AML-193 (cell line): ENCODE data around the gene PDXDC1.
"Not testable (repeated sequence)": the region's sequence is repeated elsewhere in the genome, so short reads cannot be mapped to it uniquely, and the experiment has no call there.

Experiments used
- DNase-seq, 2 experiments: peaks; one replicate each; lab custom pipeline; 2025; lab: John Stamatoyannopoulos, UW

PDXDC1 gene, protein sequence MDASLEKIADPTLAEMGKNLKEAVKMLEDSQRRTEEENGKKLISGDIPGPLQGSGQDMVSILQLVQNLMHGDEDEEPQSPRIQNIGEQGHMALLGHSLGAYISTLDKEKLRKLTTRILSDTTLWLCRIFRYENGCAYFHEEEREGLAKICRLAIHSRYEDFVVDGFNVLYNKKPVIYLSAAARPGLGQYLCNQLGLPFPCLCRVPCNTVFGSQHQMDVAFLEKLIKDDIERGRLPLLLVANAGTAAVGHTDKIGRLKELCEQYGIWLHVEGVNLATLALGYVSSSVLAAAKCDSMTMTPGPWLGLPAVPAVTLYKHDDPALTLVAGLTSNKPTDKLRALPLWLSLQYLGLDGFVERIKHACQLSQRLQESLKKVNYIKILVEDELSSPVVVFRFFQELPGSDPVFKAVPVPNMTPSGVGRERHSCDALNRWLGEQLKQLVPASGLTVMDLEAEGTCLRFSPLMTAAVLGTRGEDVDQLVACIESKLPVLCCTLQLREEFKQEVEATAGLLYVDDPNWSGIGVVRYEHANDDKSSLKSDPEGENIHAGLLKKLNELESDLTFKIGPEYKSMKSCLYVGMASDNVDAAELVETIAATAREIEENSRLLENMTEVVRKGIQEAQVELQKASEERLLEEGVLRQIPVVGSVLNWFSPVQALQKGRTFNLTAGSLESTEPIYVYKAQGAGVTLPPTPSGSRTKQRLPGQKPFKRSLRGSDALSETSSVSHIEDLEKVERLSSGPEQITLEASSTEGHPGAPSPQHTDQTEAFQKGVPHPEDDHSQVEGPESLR

DNA sequence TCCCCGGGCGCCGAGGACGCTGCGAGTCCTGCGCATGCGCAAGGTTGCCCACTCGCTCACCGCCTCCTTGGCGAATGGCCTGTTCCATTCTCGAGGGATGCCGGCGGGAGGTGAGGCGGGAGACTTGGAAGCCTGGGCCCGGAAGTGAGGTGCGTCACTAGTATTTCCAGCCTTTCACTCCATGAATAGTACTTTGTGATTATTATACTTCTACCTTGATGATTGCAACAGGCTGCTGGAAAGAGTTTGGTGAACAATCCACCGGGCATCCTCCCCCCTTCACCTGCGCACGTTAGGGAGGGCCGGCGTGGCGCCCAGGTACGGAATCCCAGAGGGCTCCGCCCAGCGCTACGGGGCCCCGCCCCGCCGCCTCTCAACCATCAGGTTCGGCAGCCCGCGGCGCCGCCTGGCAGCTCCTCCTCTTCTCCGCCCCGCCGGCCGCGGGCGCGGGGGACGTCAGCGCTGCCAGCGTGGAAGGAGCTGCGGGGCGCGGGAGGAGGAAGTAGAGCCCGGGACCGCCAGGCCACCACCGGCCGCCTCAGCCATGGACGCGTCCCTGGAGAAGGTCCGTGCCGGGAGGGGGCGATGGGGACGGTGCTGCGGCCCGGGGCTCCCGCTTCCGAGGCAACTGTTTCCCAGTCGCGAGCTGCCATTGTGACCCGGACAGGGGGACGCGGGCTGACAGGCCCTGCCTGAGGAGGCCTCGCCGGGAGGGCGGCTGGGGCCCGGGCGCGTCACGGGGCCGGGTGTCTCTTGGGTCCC lies at the start of gene PDXDC1:
Gene PDXDC1 (plus strand): TSS at position 371 of the 762 bp plus-strand sequence. CDS start 174 bp downstream, at position 545.
- DNase-seq: peak; percentile 90 to 93

DNA sequence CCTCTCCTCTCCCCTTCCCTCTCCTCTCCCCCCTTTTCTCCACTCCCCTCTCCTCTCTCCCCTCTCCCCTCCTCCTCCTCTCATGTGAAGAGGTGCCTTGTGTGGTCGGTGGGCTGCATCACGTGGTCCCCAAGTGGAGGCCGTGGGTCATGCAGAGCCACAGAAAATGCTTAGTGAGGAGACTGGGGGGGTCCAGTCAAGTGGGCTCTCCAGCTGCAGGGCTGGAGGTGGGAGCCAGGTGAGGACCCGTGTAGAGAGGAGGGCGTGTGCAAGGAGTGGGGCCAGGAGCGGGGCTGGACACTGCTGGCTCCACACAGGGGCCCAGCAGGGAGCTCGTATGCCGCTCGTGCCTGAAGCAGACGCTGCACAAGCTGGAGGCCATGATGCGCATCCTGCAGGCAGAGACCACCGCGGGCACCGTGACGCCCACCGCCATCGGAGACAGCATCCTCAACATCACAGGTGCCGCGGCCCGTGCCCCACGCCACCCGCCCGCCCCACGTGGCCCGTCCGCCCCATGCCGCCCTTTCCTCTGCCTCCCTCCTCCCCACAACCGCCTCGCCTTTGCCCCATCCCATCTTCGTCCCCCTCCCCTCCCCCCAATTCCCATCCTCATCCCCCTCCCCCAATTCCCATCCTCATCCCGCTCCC lies 46.6 kb upstream of the PDXDC1 start:
- not testable (repeated sequence) for DNase-seq

DNA sequence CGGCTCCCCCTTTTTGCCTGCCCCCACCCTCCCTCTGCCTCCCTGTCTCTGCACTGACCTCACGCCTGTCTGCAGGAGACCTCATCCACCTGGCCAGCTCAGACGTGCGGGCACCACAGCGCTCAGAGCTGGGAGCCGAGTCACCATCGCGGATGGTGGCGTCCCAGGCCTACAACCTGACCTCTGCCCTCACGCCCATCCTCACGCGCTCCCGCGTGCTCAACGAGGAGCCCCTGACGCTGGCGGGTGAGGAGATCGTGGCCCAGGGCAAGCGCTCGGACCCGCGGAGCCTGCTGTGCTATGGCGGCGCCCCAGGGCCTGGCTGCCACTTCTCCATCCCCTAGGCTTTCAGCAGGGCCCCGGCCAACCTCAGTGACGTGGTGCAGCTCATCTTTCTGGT lies 45.6 kb upstream of the PDXDC1 start:
- not testable (repeated sequence) for DNase-seq

DNA sequence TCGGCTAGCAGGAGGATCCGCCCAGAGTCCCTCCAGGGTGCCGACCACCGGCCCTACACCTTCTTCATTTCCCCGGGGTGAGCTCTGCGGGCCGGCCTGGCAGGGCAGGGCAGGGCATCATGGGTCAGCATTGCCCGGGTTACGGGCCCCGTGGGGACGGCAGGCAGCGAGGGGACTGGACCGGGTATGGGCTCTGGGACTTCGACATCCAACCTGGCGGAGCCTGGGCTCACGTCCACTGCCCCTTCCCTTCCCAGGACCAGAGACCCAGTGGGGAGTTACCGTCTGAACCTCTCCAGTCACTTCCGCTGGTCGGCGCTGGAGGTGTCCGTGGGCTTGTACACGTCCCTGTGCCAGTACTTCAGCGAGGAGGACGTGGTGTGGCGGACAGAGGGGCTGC lies 44.6 kb upstream of the PDXDC1 start:
- not testable (repeated sequence) for DNase-seq

DNA sequence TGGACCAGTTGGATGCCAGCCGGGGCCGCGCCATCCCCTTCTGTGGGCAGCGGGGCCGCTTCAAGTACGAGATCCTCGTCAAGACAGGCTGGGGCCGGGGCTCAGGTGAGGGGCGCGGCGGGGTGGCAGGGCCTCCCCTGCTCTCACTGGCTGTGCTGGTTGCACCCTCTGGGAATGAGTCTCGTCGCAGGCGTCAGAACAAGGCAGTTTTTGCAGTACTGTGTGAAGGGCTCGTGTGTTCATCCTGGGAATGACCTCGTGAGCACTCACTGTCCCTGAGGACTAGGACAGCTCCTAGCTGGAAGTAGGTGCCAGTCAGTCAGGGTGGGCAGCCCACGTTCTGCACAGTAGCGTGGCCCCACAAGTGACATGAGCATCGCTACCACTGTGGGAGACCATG lies 43.9 kb upstream of the PDXDC1 start:
- not testable (repeated sequence) for DNase-seq

DNA sequence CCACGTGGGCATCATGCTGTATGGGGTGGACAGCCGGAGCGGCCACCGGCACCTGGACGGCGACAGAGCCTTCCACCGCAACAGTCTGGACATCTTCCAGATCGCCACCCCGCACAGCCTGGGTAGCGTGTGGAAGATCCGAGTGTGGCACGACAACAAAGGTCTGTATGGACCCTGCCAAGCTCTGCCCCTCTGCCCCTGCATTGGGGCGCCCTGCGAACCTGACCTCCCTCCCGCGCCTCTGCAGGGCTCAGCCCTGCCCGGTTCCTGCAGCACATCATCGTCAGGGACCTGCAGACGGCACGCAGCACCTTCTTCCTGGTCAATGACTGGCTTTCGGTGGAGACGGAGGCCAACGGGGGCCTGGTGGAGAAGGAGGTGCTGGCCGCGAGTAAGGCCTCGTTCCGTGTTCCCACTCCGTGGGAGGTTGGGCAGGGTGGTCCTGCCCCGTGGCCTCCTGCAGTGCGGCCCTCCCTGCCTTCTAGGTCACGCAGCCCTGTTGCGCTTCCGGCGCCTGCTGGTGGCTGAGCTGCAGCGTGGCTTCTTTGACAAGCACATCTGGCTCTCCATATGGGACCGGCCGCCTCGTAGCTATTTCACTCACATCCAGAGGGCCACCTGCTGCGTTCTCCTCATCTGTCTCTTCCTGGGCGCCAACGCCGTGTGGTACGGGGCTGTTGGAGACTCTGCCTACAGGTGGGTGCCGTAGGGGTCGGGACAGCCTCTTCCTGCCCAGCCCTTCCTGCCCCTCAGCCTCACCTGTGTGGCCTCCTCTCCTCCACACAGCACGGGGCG lies 42.0 kb upstream of the PDXDC1 start:
- not testable (repeated sequence) for DNase-seq

DNA sequence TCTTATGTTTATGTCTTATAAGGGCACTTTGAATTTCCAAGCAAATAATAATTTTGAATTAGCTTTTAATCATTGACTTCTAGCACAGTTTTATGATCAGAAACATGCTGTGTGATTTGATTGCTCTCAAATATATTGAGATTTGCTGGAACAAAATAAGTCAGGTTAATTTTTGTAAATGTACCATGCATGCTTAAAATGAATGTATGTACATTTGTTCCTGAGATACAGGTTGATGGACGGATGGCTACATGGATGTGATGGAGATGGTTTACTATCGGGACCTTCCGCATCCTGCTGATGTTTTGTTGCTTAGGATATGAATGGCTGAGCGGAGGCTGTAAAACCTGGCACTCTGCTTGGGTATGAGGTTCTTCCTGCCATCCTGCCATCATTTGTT lies 37.7 kb upstream of the PDXDC1 start, which contains the start of gene NPIPA1:
Gene NPIPA1 (plus strand): TSS at position 301 of the 400 bp plus-strand sequence. CDS start 0 bp downstream, at position 301.
- not testable (repeated sequence) for DNase-seq

DNA sequence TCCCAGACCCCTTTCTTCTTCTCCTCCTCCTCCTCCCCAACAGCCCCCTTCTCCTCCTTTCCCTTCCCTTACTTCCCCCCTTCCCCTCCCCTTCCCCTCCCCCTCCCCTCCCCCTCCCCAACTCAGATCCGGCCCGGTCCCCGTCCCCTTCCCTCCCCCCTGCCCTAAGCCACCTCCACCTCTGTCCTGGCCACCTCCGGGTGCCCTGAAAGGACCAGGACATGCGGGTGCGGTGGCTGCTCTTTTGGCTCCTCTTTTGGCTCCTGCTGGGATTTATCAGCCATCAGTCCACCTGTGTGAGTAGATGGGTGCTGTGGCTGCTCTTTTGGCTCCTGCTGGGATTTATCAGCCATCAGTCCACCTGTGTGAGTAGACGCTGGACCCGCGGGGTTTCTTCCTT lies 36.8 kb upstream of the PDXDC1 start:
- DNase-seq: not testable (repeated sequence)

DNA sequence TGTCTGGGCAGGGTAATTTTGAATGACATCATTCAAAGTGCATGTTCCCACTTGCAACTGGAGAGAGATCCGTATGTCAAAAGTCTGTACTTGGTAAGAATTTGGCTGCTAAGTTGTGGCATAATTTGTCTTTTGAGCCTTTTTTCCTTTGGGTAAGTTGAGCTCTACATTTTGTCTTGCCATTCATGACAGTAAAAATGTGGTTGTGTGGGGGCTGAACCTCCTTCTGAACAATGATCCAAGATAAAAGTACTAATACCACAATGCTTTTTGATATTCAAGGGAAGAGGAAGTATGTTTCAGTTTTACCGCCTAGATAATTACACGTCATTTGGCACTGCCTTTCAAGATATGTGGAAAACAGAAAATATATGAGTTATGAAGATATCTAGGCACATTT lies 32.1 kb upstream of the PDXDC1 start:
- DNase-seq: not testable (repeated sequence)

DNA sequence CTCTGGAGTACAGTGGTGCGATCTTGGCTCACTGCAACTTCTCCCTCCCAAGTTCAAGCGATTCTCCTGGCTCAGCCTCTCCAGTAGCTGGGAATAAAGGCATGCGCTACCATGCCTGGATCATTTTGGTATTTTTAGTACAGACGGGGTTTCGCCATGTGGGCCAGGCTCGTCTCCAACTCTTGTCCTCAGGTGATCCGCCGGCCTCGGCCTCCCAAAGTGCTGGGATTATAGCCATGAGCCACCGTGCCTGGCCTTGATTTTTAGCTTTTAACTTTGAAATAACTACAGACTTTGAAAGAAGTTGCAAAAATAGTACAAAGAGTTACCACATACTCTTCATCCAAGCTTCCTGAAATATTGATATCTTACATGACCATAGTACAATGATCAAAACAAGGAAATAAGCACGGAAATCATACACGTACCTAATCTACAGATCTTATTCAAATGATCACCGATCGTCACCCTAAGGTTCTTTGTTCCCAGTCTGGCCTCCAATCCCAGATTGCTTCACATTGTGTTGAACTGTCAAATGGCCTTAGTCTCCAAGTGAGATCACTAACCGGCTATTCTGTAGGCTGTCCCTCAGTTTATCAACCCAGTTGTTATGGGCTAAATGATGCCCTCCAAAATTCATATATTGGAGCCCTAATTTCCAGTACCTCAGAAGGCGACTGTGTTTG lies 19.1 kb upstream of the PDXDC1 start:
- no peak for DNase-seq

DNA sequence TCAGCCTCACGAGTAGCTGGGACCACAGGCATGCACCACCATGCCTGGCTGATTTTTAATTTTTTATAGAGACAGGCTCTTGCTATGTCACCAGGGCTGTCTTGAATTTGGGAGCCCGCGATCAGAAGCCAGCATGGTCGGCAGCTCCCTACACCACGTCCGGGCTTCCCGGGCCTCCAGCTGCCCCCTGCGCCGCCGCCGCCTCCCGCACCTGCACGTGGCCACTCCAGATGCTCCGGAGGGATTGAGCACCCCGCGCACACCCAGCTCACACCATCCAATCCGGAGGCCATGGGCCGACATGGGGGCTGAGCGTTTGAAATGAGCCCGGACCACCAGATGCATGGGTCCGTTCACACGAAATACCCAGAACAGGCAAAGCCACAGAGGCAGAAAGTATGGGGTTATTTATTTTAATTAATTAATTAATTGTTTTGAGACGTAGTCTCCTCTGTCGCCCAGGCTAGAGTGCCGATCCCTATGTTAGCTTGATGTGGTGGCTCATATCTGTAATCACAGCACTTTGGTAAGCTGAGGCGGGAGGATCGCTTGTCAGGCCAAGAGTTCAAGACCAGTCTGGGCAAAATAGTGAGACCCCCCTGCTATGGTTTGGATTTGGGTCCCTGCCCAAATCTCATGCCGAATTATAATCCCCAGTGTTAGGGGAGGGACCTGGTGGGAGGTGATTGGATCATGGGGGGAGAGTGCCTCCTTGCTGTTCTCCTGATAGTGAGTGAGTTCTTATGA lies 17.1 kb upstream of the PDXDC1 start:
- no peak for DNase-seq

DNA sequence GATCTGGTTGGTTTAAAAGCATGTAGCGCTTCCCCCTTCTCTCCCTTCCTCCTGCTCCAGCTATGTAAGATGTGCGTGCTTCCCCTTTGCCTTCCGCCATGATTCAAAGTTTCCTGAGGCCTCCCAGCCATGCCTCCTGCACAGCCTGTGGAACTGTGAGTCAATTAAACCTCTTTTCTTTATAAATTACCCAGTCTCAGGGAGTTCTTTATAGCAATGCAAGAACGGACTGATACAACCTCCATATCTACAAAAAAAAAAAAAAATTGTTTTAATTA lies 16.6 kb upstream of the PDXDC1 start:
- DNase-seq: no peak

DNA sequence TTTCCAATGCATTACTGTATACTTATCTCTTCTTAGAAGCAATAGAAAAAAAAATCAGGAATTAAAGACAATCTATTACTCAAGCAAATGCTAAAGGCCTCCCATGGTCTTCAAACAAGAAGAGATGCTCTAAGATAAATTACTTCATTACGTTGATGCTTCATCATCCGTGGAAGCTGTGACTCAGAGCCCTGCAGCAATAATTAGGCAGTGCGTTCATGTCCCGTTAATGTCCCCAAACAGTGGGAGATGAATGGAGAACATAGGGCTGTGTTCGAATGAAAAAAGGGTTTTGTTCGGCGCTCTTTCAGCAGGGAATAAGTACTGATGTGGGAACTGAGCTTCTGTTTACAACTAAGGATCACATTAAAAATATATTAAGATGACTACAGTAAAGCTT lies 15.9 kb upstream of the PDXDC1 start:
- DNase-seq: no peak

DNA sequence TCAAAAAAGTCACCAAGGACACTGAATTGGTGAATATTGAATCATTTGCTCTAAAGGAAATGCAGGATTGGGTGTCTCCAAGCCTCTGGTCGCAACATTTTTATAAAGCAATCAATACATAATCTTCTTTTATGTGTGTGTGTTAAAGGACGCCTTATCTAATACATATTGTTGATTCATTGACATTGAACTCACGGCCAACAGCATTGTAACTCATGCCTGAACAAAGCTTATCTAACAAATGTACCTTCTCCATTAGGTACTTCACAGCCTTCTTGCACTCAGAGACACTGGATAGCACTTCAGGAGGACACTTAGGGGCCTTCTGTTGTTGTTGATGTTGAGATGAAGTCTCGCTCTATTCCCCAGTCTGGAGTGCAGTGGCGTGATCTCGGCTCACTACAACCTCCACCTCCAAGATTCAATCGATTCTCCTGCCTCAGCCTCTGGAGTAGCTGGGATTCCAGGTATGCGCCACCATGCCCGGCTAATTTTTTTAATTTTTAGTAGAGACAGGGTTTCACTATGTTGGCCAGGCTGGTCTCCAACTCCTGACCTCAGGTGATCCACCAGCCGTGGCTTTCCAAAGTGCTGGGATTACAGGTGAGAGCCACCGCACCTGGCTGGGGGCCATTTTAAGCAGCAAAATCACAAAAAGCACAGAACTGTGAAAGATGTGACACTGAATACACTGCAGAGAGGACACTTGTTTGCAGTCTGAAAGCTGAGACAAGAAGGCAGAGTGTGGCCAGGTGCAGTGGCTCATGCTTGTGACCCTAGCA lies 13.2 kb upstream of the PDXDC1 start:
- DNase-seq: no peak

DNA sequence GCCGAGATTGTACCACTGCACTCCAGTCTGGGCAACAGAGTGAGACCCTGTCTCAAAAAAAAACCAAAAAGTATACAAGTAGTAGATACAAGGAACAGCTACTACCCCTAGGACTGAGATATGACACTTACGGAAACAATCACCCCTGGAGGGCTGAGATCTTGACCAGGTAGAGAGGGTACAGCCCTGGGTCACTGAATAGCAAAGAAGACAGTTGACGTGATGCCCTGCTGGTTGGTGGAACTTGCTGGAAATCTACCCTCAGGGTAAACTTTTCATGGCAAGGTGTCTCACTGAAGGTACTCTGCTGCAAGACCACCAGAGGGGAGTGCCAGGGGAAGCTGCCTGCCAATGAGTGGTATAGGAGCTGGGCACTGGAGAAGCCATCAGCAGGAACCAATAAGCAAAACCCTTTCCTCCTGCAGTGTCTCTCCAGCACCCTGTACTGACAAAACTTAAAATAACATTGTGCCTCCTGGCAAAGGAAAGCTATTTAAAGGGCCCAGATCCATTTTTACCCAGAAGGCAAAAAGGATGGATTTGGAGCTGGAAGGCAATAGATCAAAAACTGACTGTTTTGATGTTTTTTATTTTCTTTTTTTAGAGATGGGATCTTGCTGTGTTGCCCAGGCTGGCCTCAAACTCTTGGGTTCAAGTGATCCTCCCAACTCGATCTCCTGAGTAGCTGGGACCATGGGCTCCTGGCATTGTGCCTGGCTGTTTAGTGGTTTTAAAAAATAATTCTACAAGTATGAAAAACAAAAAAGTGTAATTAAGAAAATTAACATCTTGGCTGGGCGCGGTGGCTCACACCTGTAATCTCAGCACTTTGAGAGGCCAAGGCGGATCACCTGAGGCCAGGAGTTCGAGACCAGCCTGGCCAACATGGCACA lies 11.3 kb upstream of the PDXDC1 start:
- DNase-seq: no peak

DNA sequence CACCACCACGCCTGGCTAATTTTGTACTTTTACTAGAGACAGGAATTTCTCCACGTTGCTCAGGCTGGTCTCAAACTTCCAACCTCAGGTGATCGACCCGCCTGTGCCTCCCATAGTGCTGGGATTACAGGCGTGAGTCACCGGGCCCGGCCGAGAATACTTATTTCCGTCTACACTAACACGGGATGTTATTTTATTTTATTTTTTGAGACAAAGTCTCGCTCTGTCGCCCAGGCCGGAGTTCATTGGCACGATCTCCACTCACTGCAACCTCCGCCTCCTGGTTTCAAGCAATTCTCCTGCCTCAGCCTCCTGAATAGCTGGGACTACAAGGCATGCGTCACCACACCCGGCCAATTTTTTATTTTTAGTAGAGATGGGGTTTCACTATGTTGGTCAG lies 9.5 kb upstream of the PDXDC1 start:
- no peak for DNase-seq

DNA sequence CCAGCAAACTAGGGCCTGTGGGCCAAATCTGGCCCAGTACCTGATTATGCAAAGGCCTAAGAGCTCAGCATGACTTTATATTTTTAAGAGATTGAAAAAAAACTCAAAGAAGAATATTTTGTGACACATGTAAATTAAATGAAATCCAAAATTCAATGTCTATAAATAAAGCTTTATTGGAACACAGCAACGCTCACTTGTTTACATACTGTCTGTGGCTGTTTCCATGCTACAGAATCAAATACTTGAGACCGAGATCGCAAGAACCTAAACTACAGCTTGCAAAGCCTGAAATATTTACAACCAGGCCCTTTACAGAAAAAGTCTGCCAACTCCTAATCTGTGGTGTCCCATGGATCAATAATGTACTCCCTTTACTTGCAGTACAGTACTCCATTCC lies 5.0 kb upstream of the PDXDC1 start:
- DNase-seq: not testable (repeated sequence)
